LNCaP clone FGC (cell line): ENCODE measurements around the gene RAB31.

Source experiments
- DNase-seq: peaks from one replicate; pipeline ENCODE4 v3.0.0-alpha.2; 2011; ENCODE audit warnings: low read depth
- H3K4me3 ChIP-seq: 2 replicates; pipeline ENCODE4 v1.5.1; 2011; ENCODE audit warnings: mild to moderate bottlenecking, low read depth, low read length, control low read depth
- CTCF ChIP-seq: IDR thresholded peaks from 2 replicates; pipeline ENCODE4 v1.5.1; 2012; ENCODE audit warnings: mild to moderate bottlenecking; ENCODE audit not compliant: control insufficient read depth, insufficient read depth; ENCODE audit errors: extremely low read depth

Gene RAB31

GRCh38 chr18:9684881-9685614 lies 23.1 kb upstream of the RAB31 start:
- TF ChIP-seq CTCF: no peak
- DNase-seq: no peak
- no peak overlapping the region for H3K4me3 ChIP-seq

- DNase-seq: no peak
- H3K4me3 ChIP-seq: no peak overlapping the region
- no peak for TF ChIP-seq CTCF
These were observed 22.5 kb upstream of the RAB31 start for GRCh38 chr18:9685615-9685890.

- DNase-seq: no peak
These were observed 19.9 kb upstream of the RAB31 start for GRCh38 chr18:9688036-9688741.

GRCh38 chr18:9689253-9689652 lies 18.8 kb upstream of the RAB31 start:
- no peak for DNase-seq
- H3K4me3 ChIP-seq: no peak overlapping the region
- no peak for TF ChIP-seq CTCF

More at GRCh38 chr18:9688036-9688741, 19.9 kb upstream of the RAB31 start:
- no peak for TF ChIP-seq CTCF
- H3K4me3 ChIP-seq: no peak overlapping the region

GRCh38 chr18:9690418-9691188 lies 17.5 kb upstream of the RAB31 start:
- DNase-seq: no peak
- no peak overlapping the region for H3K4me3 ChIP-seq
- TF ChIP-seq CTCF: no peak

- TF ChIP-seq CTCF: no peak
- H3K4me3 ChIP-seq: no peak overlapping the region
- no peak for DNase-seq
These were observed 16.9 kb upstream of the RAB31 start for GRCh38 chr18:9691235-9691634.
